ENCODE data around the gene FAF2. TPM values are rescaled to one million over a fixed set of nuclear protein-coding genes. Genes with fewer than 3 reads are reported as not detected.

The FAF2 gene
- total RNA-seq, 1 donor from 2014 or later = 35.7 TPM

- no peak overlapping the region for H3K4me3 ChIP-seq (ENCODE audit: low read depth, low read length)
- no peak for DNase-seq (ENCODE audit: low read depth)
- TF ChIP-seq CTCF (conservative IDR thresholded peaks at IDR 0.05; ENCODE audit: low read depth, low read length) = no peak
Measured at GRCh38 chr5:176529116-176529740, 81.0 kb downstream of the FAF2 start.

- no peak for DNase-seq (ENCODE audit: low read depth)
- no peak for TF ChIP-seq CTCF (conservative IDR thresholded peaks at IDR 0.05; ENCODE audit: low read depth, low read length)
- no peak overlapping the region for H3K4me3 ChIP-seq (ENCODE audit: low read depth, low read length)
Measured at GRCh38 chr5:176529741-176530141, 81.6 kb downstream of the FAF2 start.

GRCh38 chr5:176530393-176530982, 82.3 kb downstream of the FAF2 start:
- no peak overlapping the region for H3K4me3 ChIP-seq (ENCODE audit: low read depth, low read length)
- TF ChIP-seq CTCF (conservative IDR thresholded peaks at IDR 0.05; ENCODE audit: low read depth, low read length) = no peak
- DNase-seq (ENCODE audit: low read depth) = no peak

GRCh38 chr5:176530983-176531901, 83.1 kb downstream of the FAF2 start:
- TF ChIP-seq CTCF (conservative IDR thresholded peaks at IDR 0.05; ENCODE audit: low read depth, low read length) = no peak
- no peak for DNase-seq (ENCODE audit: low read depth)
- H3K4me3 ChIP-seq (ENCODE audit: low read depth, low read length) = no peak overlapping the region

- no peak for TF ChIP-seq CTCF (conservative IDR thresholded peaks at IDR 0.05; ENCODE audit: low read depth, low read length)
- no peak overlapping the region for H3K4me3 ChIP-seq (ENCODE audit: low read depth, low read length)
- no peak for DNase-seq (ENCODE audit: low read depth)
Measured at GRCh38 chr5:176531902-176532493, 83.8 kb downstream of the FAF2 start.

- TF ChIP-seq CTCF (conservative IDR thresholded peaks at IDR 0.05; ENCODE audit: low read depth, low read length) = no peak
- no peak for DNase-seq (ENCODE audit: low read depth)
- H3K4me3 ChIP-seq (ENCODE audit: low read depth, low read length) = no peak overlapping the region
Measured at GRCh38 chr5:176532795-176533194, 84.6 kb downstream of the FAF2 start.

All from epithelial cell of proximal tubule (primary cell).